ENCODE measurements around the gene LTN1. TPM values are rescaled to one million over a fixed set of nuclear protein-coding genes. Genes with fewer than 3 reads are reported as not detected.

LTN1 gene
- polyA plus RNA-seq, 1 experiment: 6.2 TPM

DNA sequence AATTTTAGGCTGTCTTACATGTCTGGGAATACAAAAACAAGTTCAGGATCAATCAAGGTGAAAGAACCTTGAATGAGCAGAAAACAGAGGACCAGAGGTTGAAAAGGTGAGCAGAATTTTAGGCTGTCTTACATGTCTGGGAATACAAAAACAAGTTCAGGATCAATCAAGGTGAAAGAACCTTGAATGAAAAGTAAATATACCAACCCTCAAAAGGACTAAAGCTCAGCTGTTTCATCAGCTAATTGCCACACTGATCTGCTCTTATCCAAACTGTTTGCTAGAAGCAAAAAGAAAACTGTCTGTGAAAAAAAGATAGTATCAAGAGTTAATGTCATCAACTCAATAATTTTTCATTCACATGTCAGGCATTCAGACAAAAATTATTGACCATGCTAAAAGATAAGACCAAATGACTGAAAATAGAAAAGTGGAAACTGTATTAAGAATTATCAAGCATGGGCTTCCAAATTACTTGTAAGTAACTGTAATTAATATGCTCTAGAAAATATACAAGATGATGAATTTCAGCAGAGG lies 69.2 kb downstream of the LTN1 start:
- CTCF ChIA-PET: interaction anchor here (0.7 kb wide), 1 partner anchor 376 kb away, joined by 3 read pairs; no protein-coding TSS in a partner anchor
- POLR2A ChIA-PET: no interaction called here
- TF ChIP-seq, protein P1, sequence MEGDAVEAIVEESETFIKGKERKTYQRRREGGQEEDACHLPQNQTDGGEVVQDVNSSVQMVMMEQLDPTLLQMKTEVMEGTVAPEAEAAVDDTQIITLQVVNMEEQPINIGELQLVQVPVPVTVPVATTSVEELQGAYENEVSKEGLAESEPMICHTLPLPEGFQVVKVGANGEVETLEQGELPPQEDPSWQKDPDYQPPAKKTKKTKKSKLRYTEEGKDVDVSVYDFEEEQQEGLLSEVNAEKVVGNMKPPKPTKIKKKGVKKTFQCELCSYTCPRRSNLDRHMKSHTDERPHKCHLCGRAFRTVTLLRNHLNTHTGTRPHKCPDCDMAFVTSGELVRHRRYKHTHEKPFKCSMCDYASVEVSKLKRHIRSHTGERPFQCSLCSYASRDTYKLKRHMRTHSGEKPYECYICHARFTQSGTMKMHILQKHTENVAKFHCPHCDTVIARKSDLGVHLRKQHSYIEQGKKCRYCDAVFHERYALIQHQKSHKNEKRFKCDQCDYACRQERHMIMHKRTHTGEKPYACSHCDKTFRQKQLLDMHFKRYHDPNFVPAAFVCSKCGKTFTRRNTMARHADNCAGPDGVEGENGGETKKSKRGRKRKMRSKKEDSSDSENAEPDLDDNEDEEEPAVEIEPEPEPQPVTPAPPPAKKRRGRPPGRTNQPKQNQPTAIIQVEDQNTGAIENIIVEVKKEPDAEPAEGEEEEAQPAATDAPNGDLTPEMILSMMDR (IDR thresholded peaks at IDR 0.05; ENCODE audit: insufficient read depth, low read depth, low read length): no peak
- Histone ChIP-seq H3K27me3 (ENCODE audit: control insufficient read depth, insufficient read depth, low read length) (no peaks in the 10 kb centered on the region), H3K36me3 (ENCODE audit: control insufficient read depth, insufficient read depth, low read length) (no peaks in the 10 kb centered on the region; the same call in 1 of the 2 replicates), H3K4me3 (ENCODE audit: low read depth, low read length) (no peak overlapping the region)
- no peak for DNase-seq (ENCODE audit: low read depth)

DNA sequence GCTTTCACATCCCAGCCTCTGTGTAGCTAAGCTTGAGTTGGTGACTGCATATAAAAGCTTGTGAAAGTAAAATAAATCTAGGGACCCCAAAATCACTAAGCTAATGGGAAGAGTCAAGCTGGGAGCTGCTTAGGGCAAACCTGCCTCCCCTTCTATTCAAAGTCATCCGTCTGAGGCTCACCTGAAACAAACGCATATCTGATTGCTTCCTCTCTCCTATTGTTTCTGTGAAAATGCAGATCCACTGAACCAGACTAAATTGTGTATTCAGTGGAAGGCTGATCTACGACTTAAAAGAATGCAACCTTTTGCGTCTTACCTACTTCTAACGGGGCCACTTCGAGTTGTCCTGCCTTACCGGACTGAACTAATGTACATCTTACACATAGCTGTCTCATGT lies 70.3 kb downstream of the LTN1 start:
- ChIA-PET CTCF (interaction anchor here (0.6 kb wide), 1 partner anchor 9 kb away, joined by 3 read pairs; no protein-coding TSS in a partner anchor), POLR2A (interaction anchor here (0.6 kb wide), 1 partner anchor 539 kb away, joined by 12 read pairs; no protein-coding TSS in a partner anchor)
- DNase-seq (ENCODE audit: low read depth): no peak
- Histone ChIP-seq H3K27me3 (ENCODE audit: control insufficient read depth, insufficient read depth, low read length) (no peaks in the 10 kb centered on the region), H3K36me3 (ENCODE audit: control insufficient read depth, insufficient read depth, low read length) (no peaks in the 10 kb centered on the region; the same call in 1 of the 2 replicates), H3K4me3 (ENCODE audit: low read depth, low read length) (no peak overlapping the region)
- TF ChIP-seq, protein P1 (IDR thresholded peaks at IDR 0.05; ENCODE audit: insufficient read depth, low read depth, low read length): no peak

DNA sequence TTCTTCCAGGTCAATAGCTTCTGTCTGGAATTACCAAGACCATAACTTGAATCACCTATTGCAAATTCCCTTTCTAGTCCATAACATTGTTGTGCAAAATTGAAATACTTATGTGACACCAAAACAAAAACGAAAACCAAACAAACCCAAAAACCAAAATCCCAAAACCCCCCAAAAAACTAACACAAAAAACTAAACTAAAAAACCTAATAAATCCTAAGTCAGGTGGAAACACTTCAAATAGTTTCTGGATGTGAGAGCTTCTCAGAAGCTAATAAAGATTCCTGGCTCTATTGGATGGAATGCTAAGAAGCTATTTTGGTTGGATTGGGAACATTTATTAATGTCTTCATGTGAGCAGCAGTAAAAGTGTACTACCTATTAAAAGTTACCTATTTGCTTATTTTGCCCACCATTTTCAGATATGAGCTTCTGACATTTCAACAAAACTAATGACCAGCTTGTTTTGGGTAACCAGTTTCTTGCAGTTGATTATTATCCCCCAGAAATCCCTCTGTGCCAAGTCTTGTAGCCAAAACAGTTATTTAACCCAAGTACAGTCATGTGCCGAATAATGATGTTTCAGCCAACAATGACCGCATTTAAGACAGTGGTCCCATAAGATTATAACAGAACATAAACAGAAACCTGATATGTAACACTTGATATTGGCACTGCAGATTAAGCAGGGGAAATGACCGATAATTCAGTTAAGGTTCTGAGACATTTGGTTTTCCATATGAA lies 76.4 kb downstream of the LTN1 start:
- H3K4me3 ChIP-seq (ENCODE audit: low read depth, low read length): no peak overlapping the region
- ChIA-PET CTCF (interaction anchor here (1.1 to 1.2 kb wide), 2 partner anchors 10 to 171 kb away, joined by 3 read pairs; no protein-coding TSS in a partner anchor), POLR2A (no interaction called here)
- no peaks in the 10 kb centered on the region for H3K27me3 ChIP-seq (ENCODE audit: control insufficient read depth, insufficient read depth, low read length)
- no peaks in the 10 kb centered on the region for H3K36me3 ChIP-seq (ENCODE audit: control insufficient read depth, insufficient read depth, low read length)
- DNase-seq (ENCODE audit: low read depth): no peak
- TF ChIP-seq, protein P1 (IDR thresholded peaks at IDR 0.05; ENCODE audit: insufficient read depth, low read depth, low read length): no peak

- ChIA-PET CTCF (interaction anchor here (1.0 kb wide), 1 partner anchor 17 kb away, joined by 3 read pairs; no protein-coding TSS in a partner anchor), POLR2A (no interaction called here)
- TF ChIP-seq, protein P1 (IDR thresholded peaks at IDR 0.05; ENCODE audit: insufficient read depth, low read depth, low read length): no peak
- DNase-seq (ENCODE audit: low read depth): no peak
- no peak overlapping the region for H3K4me3 ChIP-seq (ENCODE audit: low read depth, low read length)
- H3K27me3 ChIP-seq (ENCODE audit: control insufficient read depth, insufficient read depth, low read length): no peaks in the 10 kb centered on the region
- no peaks in the 10 kb centered on the region for H3K36me3 ChIP-seq (ENCODE audit: control insufficient read depth, insufficient read depth, low read length)
These were observed 79.6 kb downstream of the LTN1 start for GRCh38 chr21:28913071-28913470.

DNA sequence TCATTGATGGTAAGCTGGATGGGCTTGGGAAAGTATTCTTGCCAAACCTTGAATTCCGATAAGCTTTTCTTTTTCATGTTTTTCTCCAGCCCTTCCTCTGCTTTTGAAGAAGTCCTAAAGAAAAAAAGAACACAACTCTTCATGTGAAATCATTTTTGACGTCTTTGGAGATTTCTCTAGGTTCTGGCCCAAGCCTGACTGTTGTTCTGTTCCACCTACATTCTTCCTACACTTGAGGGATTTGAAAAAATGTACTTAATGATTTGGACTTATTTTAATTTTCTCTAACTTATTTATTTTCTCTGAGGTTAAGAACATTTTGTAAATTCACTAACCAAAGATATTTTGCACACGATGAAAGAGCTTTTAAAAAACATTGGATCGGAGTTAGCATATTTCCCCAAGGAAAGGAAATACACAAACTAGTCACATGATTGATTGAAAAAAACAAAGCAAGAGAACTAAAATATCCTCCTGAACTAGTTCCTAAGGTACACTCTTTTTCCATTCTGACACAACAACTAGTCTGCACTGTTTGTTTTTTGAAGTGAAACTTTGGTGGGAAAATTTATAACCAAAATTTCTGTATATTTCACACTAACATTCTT lies 82.3 kb downstream of the LTN1 start:
- CTCF ChIA-PET: interaction anchor here (2.0 kb wide), 1 partner anchor 9 kb away, joined by 5 read pairs; no protein-coding TSS in a partner anchor
- H3K27me3 ChIP-seq (ENCODE audit: control insufficient read depth, insufficient read depth, low read length): no peaks in the 10 kb centered on the region
- H3K4me3 ChIP-seq (ENCODE audit: low read depth, low read length): no peak overlapping the region
- no peaks in the 10 kb centered on the region for H3K36me3 ChIP-seq (ENCODE audit: control insufficient read depth, insufficient read depth, low read length)
- DNase-seq (ENCODE audit: low read depth): no peak
- POLR2A ChIA-PET: no interaction called here
- TF ChIP-seq, protein P1 (IDR thresholded peaks at IDR 0.05; ENCODE audit: insufficient read depth, low read depth, low read length): no peak
